CD4-positive, alpha-beta T cell (primary cell): ENCODE measurements around the gene JHY. TPM values are rescaled to one million over a fixed set of nuclear protein-coding genes. Genes with fewer than 3 reads are reported as not detected.

Experiments
- ATAC-seq: fragments of 200-7000 bp; cut with Tn5 transposase; one replicate; pipeline ENCODE4 v1.10.0; 2022; ENCODE audit warnings: mild to moderate bottlenecking; ENCODE audit not compliant: poor library complexity
- CTCF ChIA-PET: fragments of 350-600 bp; sonication (Branson Sonifier 250); formaldehyde crosslinking; loops from one replicate; lab custom pipeline; 2021; ENCODE audit warnings: antibody characterized with exemption, inconsistent platforms; lab: Charles Lee
- POLR2A ChIA-PET: fragments of 350-600 bp; sonication (Branson Sonifier 250); formaldehyde crosslinking; loops from one replicate; lab custom pipeline; 2021; ENCODE audit warnings: antibody characterized with exemption, inconsistent platforms; lab: Charles Lee
- DNase-seq, 14 experiments: peaks; one replicate each; pipeline ENCODE4 v3.0.0-alpha.2; 2013 to 2020; ENCODE audit warnings: mixed read lengths in 2 of 14
- H3K27ac ChIP-seq, 2 donors: one replicate each; pipeline versions ENCODE4 v1.5.1 to v1.7.0; 2013; ENCODE audit warnings: low read length in 2 of 2, low read depth in 1 of 2, mild to moderate bottlenecking in 1 of 2
- H3K27me3 ChIP-seq, 2 experiments: 1 replicate in 1 of 2; 2 replicates in 1 of 2; pipeline versions ENCODE4 v1.6.1 to v1.7.0; 2013; ENCODE audit warnings: low read length in 2 of 2, control low read depth in 1 of 2, mild to moderate bottlenecking in 1 of 2, moderate library complexity in 1 of 2; ENCODE audit not compliant: insufficient read depth in 2 of 2, control insufficient read depth in 1 of 2
- H3K36me3 ChIP-seq: one replicate; pipeline ENCODE4 v1.6.1; 2013; ENCODE audit warnings: low read length, control low read depth; ENCODE audit not compliant: insufficient read depth
- H3K4me1 ChIP-seq: one replicate; pipeline ENCODE4 v1.6.1; 2013; ENCODE audit warnings: low read length, control low read depth; ENCODE audit not compliant: insufficient read depth
- H3K4me3 ChIP-seq: one replicate; pipeline ENCODE4 v1.5.1; 2013; ENCODE audit warnings: mild to moderate bottlenecking, low read length, moderate library complexity
- H3K9me3 ChIP-seq, 2 experiments: 1 replicate in 1 of 2; 2 replicates in 1 of 2; pipeline versions ENCODE4 v1.6.1 to v1.7.0; 2013; ENCODE audit warnings: low read length in 2 of 2, mild to moderate bottlenecking in 2 of 2, control low read depth in 1 of 2, moderate library complexity in 1 of 2; ENCODE audit not compliant: control insufficient read depth in 1 of 2, insufficient read depth in 1 of 2
- H3K27ac Mint-ChIP-seq: one replicate; pipeline ENCODE4 v1.8.0; 2020; ENCODE audit warnings: mixed read lengths
- H3K27me3 Mint-ChIP-seq: one replicate; pipeline ENCODE4 v1.8.0; 2021; ENCODE audit warnings: mixed read lengths
- H3K36me3 Mint-ChIP-seq: one replicate; pipeline ENCODE4 v1.8.0; 2021; ENCODE audit warnings: low read depth, mixed read lengths
- H3K4me1 Mint-ChIP-seq: one replicate; pipeline ENCODE4 v1.8.0; 2021; ENCODE audit warnings: low read depth, mixed read lengths
- H3K4me3 Mint-ChIP-seq: one replicate; pipeline ENCODE4 v1.8.0; 2020; ENCODE audit warnings: mild to moderate bottlenecking, mixed read lengths
- H3K9me3 Mint-ChIP-seq: one replicate; pipeline ENCODE4 v1.8.0; 2020; ENCODE audit warnings: mixed read lengths
- CTCF ChIP-seq: fragments of 200-600 bp; IDR thresholded peaks from one replicate; pipeline ENCODE4 v1.8.0; 2022; ENCODE audit warnings: antibody characterized with exemption, mild to moderate bottlenecking
- intact Hi-C, 2 experiments: fragments of 100-400 bp; cut with DNase I in 1 of 2; cut with micrococcal nuclease in 1 of 2; formaldehyde crosslinking; loops; one replicate each; pipeline versions ENCODE4 v1.15.1 to v1.9.0; 2023 to 2025; cut with DNase I, micrococcal nuclease
- total RNA-seq, 174 experiments: library from RNA in 2 of 174; stranded (reverse) in 2 of 174; gene quantifications; one replicate each; pipeline ENCODE4 v1.2.3 and lab custom pipeline; 2021 to 2026

JHY gene
- total RNA-seq, 2 experiments from 2014 or later, result 4.6 to 4.7 TPM

DNA sequence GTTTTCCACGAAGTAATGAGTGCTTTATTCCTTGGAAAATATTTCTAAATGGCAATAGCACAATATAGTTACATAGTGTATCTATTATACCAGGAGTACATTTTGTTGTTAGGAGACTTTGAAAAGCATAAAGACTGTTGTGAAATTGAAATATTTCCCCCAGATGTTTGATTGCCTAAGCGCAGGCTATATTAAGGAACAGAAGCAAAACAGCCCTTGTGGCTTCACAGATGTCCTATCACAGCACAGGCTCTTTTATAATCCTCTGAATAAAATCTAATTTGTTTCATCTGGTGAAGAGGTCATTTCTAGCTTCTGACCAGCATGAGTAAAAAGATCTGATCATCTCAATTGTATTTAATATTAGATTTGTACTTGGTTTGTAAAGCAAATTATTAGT lies 50.9 kb downstream of the JHY start:
- Histone ChIP-seq H3K27me3 (no peaks in the 10 kb centered on the region), H3K9me3 (no peaks in the 10 kb centered on the region), H3K27ac (no peak overlapping the region), H3K36me3 (no peaks in the 10 kb centered on the region), H3K4me1 (no peaks in the 10 kb centered on the region), H3K4me3 (no peak overlapping the region)
- POLR2A ChIA-PET, result no interaction called here
- intact Hi-C loops, result no loop called here
- H3K9me3 Mint-ChIP-seq, result no peaks in the 10 kb centered on the region
- H3K36me3 Mint-ChIP-seq, result peaks cover 10% of the 10 kb centered on the region
- H3K4me3 Mint-ChIP-seq, result no peak overlapping the region
- H3K27ac Mint-ChIP-seq, result no peak overlapping the region
- H3K4me1 Mint-ChIP-seq, result no peaks in the 10 kb centered on the region
- ATAC-seq (no peak), DNase-seq (no peak)
- H3K27me3 Mint-ChIP-seq, result no peaks in the 10 kb centered on the region
- CTCF ChIA-PET, result no interaction called here
- TF ChIP-seq CTCF, result no peak

DNA sequence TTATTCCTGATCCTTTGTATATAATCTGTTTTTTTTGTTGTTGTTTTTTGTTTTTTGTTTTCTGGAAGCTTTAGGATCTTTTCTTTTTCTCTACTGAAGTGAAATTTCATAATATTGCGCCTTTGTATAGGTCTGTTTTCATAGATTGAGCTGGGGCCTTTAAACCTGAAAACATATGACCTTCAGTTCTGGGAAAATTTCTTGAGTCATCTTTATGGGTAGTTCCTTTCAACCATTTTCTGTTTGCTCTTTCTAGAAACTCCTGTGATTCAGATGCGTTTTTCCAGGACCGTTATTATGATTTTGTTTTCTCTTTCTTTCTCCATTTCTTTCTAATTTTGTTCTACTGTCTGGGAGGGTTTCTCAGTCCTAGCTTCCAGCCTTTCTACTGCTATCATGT lies 55.4 kb downstream of the JHY start:
- no peak for DNase-seq
- POLR2A ChIA-PET, result no interaction called here
- Histone ChIP-seq H3K36me3 (no peaks in the 10 kb centered on the region), H3K27ac (no peak overlapping the region), H3K27me3 (no peaks in the 10 kb centered on the region), H3K4me3 (no peak overlapping the region), H3K4me1 (no peaks in the 10 kb centered on the region), H3K9me3 (no peaks in the 10 kb centered on the region)
- Mint-ChIP-seq H3K27ac (no peak overlapping the region), H3K4me3 (no peak overlapping the region), H3K4me1 (no peaks in the 10 kb centered on the region), H3K9me3 (no peaks in the 10 kb centered on the region), H3K36me3 (peaks cover 10% of the 10 kb centered on the region), H3K27me3 (no peaks in the 10 kb centered on the region)
- CTCF ChIA-PET, result no interaction called here
- no peak for ATAC-seq
- intact Hi-C loops, result no loop called here
- no peak for TF ChIP-seq CTCF

DNA sequence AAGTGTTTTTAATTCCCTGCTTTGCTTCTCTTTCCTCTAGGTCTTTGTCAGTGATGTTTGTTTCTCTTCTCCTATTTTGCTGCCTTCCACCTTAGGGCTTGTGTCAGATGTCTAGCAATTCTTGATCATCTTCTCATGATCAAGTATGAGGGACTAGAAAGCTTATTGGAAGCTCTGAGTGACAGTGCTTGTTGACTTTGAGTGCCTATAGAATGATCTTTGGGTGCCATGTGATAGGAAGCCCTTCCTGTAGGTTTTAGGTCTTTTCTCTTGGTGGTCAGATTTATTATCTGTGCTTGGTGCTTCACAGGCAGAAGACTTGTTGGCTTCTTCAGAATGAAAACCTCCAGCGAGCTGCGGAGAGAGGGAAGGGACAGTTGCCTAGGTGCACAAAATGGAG lies 56.0 kb downstream of the JHY start:
- Histone ChIP-seq H3K4me3 (no peak overlapping the region), H3K9me3 (no peaks in the 10 kb centered on the region), H3K27me3 (no peaks in the 10 kb centered on the region), H3K36me3 (no peaks in the 10 kb centered on the region), H3K27ac (no peak overlapping the region), H3K4me1 (no peaks in the 10 kb centered on the region)
- no peak for TF ChIP-seq CTCF
- ChIA-PET CTCF (no interaction called here), POLR2A (no interaction called here)
- DNase-seq (no peak), ATAC-seq (no peak)
- Mint-ChIP-seq H3K27me3 (no peaks in the 10 kb centered on the region), H3K9me3 (no peaks in the 10 kb centered on the region), H3K27ac (no peak overlapping the region), H3K4me1 (no peaks in the 10 kb centered on the region), H3K36me3 (peaks cover 10% of the 10 kb centered on the region), H3K4me3 (no peak overlapping the region)
- intact Hi-C loops, result no loop called here
